Astrocyte of the cerebellum (primary cell): ENCODE measurements around the gene TTC3.

ENCODE experiments used
- DNase-seq: peaks from one replicate; pipeline ENCODE4 v3.0.0-alpha.2; 2011; ENCODE audit warnings: low read depth
- H3K4me3 ChIP-seq: 2 replicates; pipeline ENCODE4 v1.5.1; 2011; ENCODE audit warnings: mild to moderate bottlenecking, low read depth, low read length, moderate library complexity
- CTCF ChIP-seq: IDR thresholded peaks from 2 replicates; pipeline ENCODE4 v1.5.1; 2012; ENCODE audit warnings: low read length, low read depth, moderate library complexity, mild to moderate bottlenecking; ENCODE audit errors: missing control alignments
- in situ Hi-C: cut with HindIII; loops from 2 replicates; pipeline ENCODE4 v1.10.0; 2017; ENCODE audit warnings: low sequenced_read_pairs

The TTC3 gene

GRCh38 chr21:37184784-37185593 lies 111.9 kb downstream of the TTC3 start:
- in situ Hi-C loops, result no loop called here
- no peak overlapping the region for H3K4me3 ChIP-seq
- no peak for TF ChIP-seq CTCF
- no peak for DNase-seq

GRCh38 chr21:37186983-37187382 lies 113.9 kb downstream of the TTC3 start:
- H3K4me3 ChIP-seq, result no peak overlapping the region
- no peak for TF ChIP-seq CTCF
- DNase-seq, result no peak
- in situ Hi-C loops, result no loop called here

GRCh38 chr21:37188825-37189224 lies 115.8 kb downstream of the TTC3 start:
- H3K4me3 ChIP-seq, result no peak overlapping the region
- TF ChIP-seq CTCF, result no peak
- in situ Hi-C loops, result no loop called here
- no peak for DNase-seq

GRCh38 chr21:37192019-37192418 lies 119.0 kb downstream of the TTC3 start:
- no peak for DNase-seq
- in situ Hi-C loops, result no loop called here
- H3K4me3 ChIP-seq, result no peak overlapping the region
- no peak for TF ChIP-seq CTCF

- TF ChIP-seq CTCF, result no peak
- no peak overlapping the region for H3K4me3 ChIP-seq
- DNase-seq, result no peak
- in situ Hi-C loops, result no loop called here
Measured at GRCh38 chr21:37193006-37193405, 120.0 kb downstream of the TTC3 start.

GRCh38 chr21:37193676-37194075 lies 120.6 kb downstream of the TTC3 start:
- no peak overlapping the region for H3K4me3 ChIP-seq
- no peak for DNase-seq
- in situ Hi-C loops, result no loop called here
- no peak for TF ChIP-seq CTCF

- DNase-seq, result no peak
- TF ChIP-seq CTCF, result no peak
- in situ Hi-C loops, result no loop called here
- H3K4me3 ChIP-seq, result no peak overlapping the region
Measured at GRCh38 chr21:37195059-37195458, 122.0 kb downstream of the TTC3 start.
